ENCODE results near the gene MPDU1. TPM values are rescaled to one million over a fixed set of nuclear protein-coding genes. Genes with fewer than 3 reads are reported as not detected.

The MPDU1 gene
- polyA plus RNA-seq, 3 donors, result 106 to 126 (median 123) TPM

DNA sequence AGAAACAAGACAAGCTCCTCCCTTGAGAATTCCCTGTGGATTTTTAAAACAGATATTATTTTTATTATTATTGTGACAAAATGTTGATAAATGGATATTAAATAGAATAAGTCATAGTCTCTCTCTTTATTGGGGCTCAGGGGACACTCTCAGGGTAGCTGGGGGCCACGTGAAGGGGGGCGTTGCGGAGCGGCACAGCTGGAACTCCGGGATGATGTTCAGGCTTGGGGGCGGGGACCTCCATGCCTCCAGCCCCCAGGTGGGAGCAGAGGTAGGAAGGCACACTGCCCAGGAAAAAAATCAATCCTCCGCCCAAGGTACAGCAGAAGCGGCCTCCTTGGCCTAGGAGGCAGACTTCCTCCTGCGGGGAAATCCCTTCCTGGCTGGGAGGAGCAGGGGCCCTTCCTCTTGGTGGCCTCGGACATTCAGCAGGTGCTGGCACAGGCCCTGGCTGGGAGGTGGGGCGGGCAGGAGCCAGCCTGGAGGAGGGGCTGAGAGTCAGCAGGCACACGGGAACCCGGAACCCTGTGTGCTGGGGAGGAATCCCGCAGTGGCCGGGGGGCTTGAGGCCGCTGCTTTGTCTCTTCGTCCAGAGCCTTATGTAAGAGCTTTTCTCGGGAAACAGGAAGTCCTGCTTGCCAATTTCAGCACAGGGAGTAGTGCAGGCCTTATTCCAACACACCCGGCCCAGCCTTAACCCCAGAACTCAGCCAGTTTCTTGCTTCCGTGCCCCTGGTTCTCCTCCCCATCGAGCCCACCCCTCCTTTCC is 25.7 kb upstream of the MPDU1 start:
- DNase-seq, result peak; percentile 76

- no peak for DNase-seq
Measured at GRCh38 chr17:7558544-7559319, 24.9 kb upstream of the MPDU1 start, which contains the start of gene TNFSF13. Gene TNFSF13, plus strand, starts transcription at chr17:7558750. Its CDS starts 290 bp downstream, at chr17:7559040.

DNA sequence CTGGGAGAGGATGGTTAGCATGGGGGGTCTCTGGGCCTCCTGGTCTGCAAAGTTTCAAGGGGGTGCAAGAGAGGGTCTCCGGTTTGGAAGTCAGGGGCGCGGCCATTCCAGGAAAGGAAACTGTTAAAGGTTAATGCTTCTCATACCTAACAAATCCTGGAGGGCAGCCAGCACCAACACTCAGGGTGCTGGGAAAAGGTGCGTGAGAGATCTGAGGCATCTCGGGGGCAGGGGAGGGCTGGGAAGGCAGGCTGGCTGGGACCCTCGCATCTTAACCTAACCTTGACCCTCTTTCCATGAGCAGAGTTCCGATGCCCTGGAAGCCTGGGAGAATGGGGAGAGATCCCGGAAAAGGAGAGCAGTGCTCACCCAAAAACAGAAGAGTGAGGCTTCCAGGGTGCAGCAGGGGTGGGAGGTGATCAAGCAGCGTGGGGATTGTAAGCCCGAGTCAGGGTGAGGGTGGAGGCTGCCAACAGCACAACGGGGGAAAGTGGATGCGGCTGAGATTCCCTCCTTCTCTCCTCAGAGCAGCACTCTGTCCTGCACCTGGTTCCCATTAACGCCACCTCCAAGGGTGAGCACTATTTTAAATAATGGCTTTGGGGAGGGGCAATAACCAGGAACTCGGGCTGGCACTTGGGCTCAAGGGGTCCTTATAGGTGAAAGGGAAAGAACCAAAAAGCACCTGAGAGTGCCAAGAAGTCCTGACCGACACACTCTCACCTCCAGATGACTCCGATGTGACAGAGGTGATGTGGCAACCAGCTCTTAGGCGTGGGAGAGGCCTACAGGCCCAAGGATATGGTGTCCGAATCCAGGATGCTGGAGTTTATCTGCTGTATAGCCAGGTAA is 24.1 kb upstream of the MPDU1 start:
- DNase-seq, result no peak

DNA sequence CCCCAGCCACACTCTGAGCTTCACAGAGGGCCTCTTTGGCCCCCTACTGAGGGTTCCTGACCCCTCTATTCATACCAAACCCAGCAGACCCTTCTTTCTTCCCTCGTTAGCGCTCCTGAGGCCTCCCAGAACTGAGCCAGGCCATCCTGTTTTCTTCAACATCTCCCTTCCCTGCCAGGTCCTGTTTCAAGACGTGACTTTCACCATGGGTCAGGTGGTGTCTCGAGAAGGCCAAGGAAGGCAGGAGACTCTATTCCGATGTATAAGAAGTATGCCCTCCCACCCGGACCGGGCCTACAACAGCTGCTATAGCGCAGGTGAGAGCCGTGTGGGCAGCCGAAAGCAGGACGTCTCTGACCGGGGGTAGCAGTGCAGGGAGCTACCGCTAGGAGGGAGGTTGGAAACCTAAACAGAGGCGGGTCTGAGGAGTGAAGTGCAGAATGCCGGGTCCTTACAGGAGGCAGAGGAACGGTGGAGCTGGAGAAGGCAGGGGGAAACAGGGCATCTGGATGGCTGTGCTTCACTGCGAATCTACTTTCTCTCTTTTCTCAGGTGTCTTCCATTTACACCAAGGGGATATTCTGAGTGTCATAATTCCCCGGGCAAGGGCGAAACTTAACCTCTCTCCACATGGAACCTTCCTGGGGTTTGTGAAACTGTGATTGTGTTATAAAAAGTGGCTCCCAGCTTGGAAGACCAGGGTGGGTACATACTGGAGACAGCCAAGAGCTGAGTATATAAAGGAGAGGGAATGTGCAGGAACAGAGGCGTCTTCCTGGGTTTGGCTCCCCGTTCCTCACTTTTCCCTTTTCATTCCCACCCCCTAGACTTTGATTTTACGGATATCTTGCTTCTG is 23.3 kb upstream of the MPDU1 start:
- DNase-seq, result peak; percentile 74

DNA sequence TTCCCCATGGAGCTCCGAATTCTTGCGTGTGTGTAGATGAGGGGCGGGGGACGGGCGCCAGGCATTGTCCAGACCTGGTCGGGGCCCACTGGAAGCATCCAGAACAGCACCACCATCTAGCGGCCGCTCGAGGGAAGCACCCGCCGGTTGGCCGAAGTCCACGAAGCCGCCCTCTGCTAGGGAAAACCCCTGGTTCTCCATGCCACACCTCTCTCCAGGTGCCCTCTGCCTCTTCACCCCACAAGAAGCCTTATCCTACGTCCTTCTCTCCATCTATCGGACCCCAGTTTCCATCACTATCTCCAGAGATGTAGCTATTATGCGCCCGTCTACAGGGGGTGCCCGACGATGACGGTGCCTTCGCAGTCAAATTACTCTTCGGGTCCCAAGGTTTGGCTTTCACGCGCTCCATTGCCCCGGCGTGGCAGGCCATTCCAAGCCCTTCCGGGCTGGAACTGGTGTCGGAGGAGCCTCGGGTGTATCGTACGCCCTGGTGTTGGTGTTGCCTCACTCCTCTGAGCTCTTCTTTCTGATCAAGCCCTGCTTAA is 22.6 kb upstream of the MPDU1 start:
- DNase-seq, result peak; percentile 87

DNA sequence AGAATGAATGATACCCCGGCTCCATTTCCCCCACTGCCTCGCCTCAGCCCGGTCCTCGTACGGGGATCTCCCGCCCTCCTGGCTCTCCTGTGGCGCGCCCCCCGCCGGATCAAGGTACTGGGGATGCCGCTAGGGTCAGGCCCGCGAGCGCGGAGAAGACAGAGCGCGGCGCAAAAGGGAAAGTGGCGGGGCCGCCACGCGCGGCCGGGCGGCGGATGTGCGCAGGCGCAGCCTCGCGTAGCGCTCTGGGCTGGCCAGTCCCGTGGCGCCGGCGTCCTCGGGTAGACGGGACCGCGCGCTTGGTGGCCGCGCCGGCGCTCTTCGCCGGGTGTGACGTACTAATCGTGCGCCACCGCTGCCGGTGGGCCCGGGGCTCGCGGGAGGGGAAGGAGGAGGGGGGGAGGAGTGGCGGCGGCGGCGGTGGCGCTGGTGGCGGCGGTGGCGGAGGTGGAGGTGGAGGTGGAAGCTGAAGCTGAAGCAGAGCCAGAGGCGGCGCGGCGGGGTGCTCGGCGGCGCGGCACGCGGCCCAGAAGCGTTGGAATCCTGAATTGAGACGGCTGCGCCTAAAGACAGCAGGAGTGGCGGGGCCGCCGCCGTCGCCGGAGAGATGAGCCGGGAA is 22.0 kb upstream of the MPDU1 start, which contains the start of gene SENP3:
Gene SENP3, plus strand, starts transcription at position 331 of the 619 bp plus-strand sequence. CDS start 1,158 bp downstream, outside the sequence.
- DNase-seq, result peak; percentile 90

DNA sequence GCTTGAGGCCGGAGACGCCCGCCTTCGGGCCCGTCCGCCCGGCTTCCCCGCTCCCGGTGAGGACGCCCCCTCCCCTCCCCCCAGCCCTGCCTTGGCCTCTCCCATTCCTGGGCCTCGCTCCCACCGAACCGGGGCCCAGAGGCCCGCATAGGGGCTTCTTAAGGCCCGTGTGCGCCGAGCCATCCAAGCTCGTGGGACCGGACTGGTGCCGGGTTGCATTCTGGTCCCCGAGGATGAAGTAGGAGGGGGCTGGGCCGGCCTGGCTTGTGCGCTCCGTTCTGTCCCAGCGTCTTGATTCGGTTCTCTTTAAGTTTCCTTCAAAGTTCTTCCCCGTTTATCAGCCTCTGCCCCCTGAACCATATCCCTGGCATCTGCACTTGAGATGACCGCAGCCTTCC is 21.4 kb upstream of the MPDU1 start:
- no peak for DNase-seq

- no peak for DNase-seq
Measured at GRCh38 chr17:7563115-7563869, 20.4 kb upstream of the MPDU1 start.

DNA sequence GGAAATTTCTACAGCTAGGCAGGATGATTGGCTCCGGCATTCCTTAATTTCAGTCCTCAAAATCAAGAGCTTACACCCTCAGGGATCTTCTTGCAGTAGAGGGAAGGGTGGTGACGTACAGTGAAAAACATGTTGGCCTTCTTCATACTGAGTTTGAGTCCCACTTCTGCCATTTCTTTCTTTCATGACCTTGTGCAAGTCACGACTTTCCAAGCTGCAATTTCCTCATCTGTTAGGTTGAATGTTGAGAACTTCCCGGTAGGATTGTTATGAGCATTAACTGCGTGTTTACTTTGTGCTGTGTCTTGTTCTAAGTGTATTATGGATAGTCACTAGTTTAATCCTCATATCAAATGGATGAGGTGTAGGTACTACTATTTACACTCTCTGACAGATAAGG is 14.1 kb upstream of the MPDU1 start:
- DNase-seq, result no peak

GRCh38 chr17:7570351-7570750 is 13.3 kb upstream of the MPDU1 start:
- DNase-seq, result no peak

DNA sequence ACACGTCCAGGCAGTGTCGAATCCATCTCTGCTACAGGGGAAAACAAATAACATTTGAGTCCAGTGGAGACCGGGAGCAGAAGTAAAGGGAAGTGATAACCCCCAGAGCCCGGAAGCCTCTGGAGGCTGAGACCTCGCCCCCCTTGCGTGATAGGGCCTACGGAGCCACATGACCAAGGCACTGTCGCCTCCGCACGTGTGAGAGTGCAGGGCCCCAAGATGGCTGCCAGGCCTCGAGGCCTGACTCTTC is 11.4 kb upstream of the MPDU1 start:
- no peak for DNase-seq

- peak; percentile 98 for DNase-seq
Measured at GRCh38 chr17:7572588-7573323, 10.9 kb upstream of the MPDU1 start.

DNA sequence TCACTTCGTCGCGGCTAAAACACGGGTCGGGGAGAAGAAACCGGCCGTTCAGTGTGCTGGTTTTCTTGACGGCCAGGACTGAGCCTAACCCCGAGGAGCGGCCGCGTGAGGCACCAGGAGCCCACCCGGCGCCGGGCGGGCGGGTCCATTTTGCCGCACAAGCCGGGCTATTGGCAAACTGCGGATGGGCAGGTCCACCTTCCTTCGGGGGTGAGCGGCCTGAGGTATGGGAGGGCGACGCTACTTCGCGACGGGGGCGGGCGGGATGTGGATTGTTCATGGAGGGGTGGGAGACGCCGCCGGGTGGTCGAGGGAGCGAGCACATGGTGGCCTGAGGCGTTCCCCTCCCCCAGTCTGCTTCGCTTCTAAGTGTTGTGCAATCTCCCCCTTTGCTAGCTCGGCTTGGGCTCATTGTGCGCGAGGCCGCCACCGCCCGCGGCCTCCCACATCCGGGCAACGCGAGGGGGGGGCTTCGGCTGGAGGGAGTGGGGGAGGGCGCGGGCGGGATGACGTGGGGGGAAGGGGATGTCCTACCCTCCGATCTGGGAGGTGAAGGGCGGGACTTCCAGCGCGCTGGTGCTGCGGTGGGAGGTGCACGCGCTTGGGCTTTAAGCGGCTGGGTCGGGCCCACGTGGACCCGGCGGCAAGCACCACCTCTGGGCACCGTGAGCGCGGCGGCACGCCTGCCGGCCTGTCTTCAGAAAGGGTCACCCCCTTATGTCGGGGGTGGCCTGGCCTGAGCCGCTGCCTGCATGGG is 10.2 kb upstream of the MPDU1 start:
- DNase-seq, result peak; percentile 92

GRCh38 chr17:7574176-7574953 is 9.3 kb upstream of the MPDU1 start:
- DNase-seq, result no peak

- DNase-seq, result no peak
Measured at GRCh38 chr17:7575481-7575883, 8.2 kb upstream of the MPDU1 start.

DNA sequence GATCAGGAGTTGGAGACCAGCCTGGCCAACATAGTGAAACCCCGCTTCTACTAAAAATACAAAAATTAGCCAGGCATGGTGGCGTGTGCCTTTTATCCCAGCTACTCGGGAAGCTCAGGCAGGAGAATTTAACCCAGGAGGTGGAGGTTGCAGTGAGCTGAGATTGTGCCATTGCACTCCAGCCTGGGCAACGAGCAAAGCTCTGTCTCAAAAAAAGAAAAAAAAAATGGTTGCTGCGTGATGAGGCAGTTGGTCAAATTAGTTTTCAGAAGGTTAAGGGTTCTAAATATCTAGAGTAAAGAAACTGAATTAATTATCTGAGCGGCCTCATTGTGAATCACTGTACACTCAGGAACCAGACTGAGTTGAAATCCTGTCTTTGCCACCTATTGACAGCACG is 7.7 kb upstream of the MPDU1 start:
- no peak for DNase-seq

DNA sequence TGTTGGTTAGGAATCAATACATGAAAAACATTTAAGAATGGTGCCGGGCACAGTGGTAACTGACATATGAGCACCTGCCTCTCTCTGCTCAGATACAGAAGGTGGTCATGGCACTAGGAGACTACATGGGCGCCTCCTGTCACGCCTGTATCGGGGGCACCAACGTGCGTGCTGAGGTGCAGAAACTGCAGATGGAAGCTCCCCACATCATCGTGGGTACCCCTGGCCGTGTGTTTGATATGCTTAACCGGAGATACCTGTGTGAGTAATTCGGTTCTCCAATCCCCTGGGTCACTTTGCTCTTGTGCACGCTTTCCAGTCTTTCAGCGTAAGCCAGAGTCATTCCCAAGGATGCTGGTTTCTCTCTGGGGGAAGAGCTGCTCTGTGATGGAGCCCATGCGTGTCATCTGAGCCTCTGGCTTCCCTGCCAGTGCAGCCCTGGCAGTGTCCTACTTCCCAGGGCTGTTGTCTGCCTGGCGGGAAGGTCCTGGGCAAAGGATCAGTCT is 7.2 kb upstream of the MPDU1 start:
- DNase-seq, result no peak
